ENCODE results near the gene OTOR. TPM values are rescaled to one million over a fixed set of nuclear protein-coding genes. Genes with fewer than 3 reads are reported as not detected.

OTOR gene
- total RNA-seq: not detected in 2 replicates

- no peak for DNase-seq (ENCODE audit: low read depth in 2 of 2)
Measured at GRCh38 chr20:16748308-16748900, at the start of gene OTOR. OTOR (plus strand) TSS chr20:16748358; CDS start chr20:16748402, 44 bp downstream.

GRCh38 chr20:16699293-16699692 is 48.9 kb upstream of the OTOR start:
- no peak for DNase-seq (ENCODE audit: low read depth in 2 of 2)

GRCh38 chr20:16701296-16701695 is 46.9 kb upstream of the OTOR start:
- DNase-seq (ENCODE audit: low read depth in 2 of 2): peak; percentile 1 to 29

- DNase-seq (ENCODE audit: low read depth in 2 of 2): no peak
Measured at GRCh38 chr20:16703570-16703969, 44.6 kb upstream of the OTOR start.

GRCh38 chr20:16707674-16708073 is 40.5 kb upstream of the OTOR start:
- DNase-seq (ENCODE audit: low read depth in 2 of 2): no peak

GRCh38 chr20:16708602-16709001 is 39.6 kb upstream of the OTOR start:
- no peak for DNase-seq (ENCODE audit: low read depth in 2 of 2)

GRCh38 chr20:16709017-16709416 is 39.1 kb upstream of the OTOR start:
- DNase-seq (ENCODE audit: low read depth in 2 of 2): no peak

- DNase-seq (ENCODE audit: low read depth in 2 of 2): no peak
Measured at GRCh38 chr20:16710781-16711180, 37.4 kb upstream of the OTOR start.

GRCh38 chr20:16711661-16712258 is 36.4 kb upstream of the OTOR start:
- DNase-seq (ENCODE audit: low read depth in 2 of 2): no peak

GRCh38 chr20:16712511-16712947 is 35.6 kb upstream of the OTOR start:
- no peak for DNase-seq (ENCODE audit: low read depth in 2 of 2)

GRCh38 chr20:16713066-16713465 is 35.1 kb upstream of the OTOR start:
- no peak for DNase-seq (ENCODE audit: low read depth in 2 of 2)

GRCh38 chr20:16714242-16714641 is 33.9 kb upstream of the OTOR start:
- no peak for DNase-seq (ENCODE audit: low read depth in 2 of 2)

- DNase-seq (ENCODE audit: low read depth in 2 of 2): no peak
Measured at GRCh38 chr20:16714751-16715150, 33.4 kb upstream of the OTOR start.

- no peak for DNase-seq (ENCODE audit: low read depth in 2 of 2)
Measured at GRCh38 chr20:16719421-16719820, 28.7 kb upstream of the OTOR start.

- DNase-seq (ENCODE audit: low read depth in 2 of 2): no peak
Measured at GRCh38 chr20:16729080-16729479, 19.1 kb upstream of the OTOR start.

GRCh38 chr20:16729565-16730460 is 18.3 kb upstream of the OTOR start, which contains the start of gene SNRPB2:
SNRPB2 (plus strand) TSS chr20:16730026; CDS start chr20:16731703, 1,677 bp downstream.
- peak; percentile 96 to 97 for DNase-seq (ENCODE audit: low read depth in 2 of 2)

- no peak for DNase-seq (ENCODE audit: low read depth in 2 of 2)
Measured at GRCh38 chr20:16732506-16733152, 15.5 kb upstream of the OTOR start.

GRCh38 chr20:16740365-16741072 is 7.6 kb upstream of the OTOR start:
- DNase-seq (ENCODE audit: low read depth in 2 of 2): no peak

- no peak for DNase-seq (ENCODE audit: low read depth in 2 of 2)
Measured at GRCh38 chr20:16744178-16744807, 3.9 kb upstream of the OTOR start.

- no peak for DNase-seq (ENCODE audit: low read depth in 2 of 2)
Measured at GRCh38 chr20:16745204-16745603, 3.0 kb upstream of the OTOR start.

Measured in lung microvascular endothelial cell (primary cell).